NCI-H2171 (cell line): ENCODE measurements around the gene IGLON5.

Source experiments
- DNase-seq: peaks from one replicate; lab custom pipeline; 2025; lab: John Stamatoyannopoulos, UW

The IGLON5 gene

DNA sequence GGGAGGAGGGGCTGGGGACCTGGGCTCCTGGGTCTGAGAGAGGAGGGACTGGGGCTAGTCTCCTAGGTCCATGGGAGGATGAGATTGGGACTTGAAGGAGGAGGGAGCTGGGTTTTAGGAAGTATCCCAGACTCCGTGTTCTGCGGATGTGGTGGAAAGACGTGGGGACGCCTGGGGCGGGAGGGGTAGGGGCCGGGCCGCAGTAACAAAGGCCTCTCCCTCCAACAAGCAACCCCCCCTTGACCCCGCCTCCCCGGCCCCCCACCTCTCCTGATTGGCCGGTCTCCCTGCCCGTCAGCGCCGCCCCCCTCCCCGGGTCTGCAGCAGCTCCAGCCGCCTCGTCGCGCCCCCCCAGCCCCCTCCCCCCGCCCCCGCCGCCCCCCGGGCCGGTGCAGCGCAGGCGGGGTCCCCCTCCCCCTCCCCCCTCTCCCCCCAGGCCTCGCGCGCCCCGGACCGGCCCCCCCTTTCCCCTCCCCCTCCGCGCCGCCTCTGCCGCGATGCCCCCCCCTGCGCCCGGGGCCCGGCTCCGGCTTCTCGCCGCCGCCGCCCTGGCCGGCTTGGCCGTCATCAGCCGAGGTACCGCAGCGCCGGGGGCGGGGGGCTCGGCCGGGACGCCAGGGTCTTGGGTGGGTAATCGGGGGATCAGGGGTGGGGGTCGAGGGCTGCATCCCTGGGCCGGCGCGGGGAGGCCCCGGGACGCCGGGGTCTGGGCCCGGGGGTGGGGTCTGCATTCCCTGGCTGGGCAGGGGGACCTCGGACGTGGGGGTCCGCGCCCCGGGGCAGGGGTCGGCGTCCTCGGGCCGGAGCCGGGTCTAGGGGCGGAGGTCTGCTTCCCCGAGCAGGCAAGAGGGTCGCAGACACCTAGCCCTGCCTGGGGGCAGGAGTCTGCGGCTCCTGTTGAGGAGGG is at the start of gene IGLON5:
IGLON5 (plus strand) TSS at position 294 of the 907 bp plus-strand sequence; CDS start at position 498, 204 bp downstream.
- no peak for DNase-seq

- DNase-seq = no peak
Measured at GRCh38 chr19:51263808-51264207, 47.6 kb upstream of the IGLON5 start.

DNA sequence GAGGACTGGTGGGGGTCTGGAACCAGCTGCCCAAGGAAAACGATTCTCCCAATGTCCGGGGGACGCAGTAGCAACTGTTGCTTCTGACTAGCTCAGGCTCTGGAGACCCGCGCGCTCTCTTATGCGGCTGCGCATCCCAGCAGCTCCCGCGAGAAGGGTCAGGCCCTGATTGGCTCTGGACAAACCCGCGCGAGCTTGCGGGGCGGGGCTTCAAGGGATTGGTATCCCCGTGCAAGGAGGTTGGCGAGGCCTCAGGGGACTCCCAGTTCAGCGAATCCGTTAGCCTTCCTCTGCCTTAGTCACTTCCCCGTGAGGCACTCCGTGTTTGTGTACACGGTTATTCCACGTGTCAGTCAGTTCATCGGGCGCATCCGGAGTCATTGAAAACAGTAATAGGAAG is 40.4 kb upstream of the IGLON5 start:
- no peak for DNase-seq

GRCh38 chr19:51272183-51272810 is 39.1 kb upstream of the IGLON5 start:
- no peak for DNase-seq

DNA sequence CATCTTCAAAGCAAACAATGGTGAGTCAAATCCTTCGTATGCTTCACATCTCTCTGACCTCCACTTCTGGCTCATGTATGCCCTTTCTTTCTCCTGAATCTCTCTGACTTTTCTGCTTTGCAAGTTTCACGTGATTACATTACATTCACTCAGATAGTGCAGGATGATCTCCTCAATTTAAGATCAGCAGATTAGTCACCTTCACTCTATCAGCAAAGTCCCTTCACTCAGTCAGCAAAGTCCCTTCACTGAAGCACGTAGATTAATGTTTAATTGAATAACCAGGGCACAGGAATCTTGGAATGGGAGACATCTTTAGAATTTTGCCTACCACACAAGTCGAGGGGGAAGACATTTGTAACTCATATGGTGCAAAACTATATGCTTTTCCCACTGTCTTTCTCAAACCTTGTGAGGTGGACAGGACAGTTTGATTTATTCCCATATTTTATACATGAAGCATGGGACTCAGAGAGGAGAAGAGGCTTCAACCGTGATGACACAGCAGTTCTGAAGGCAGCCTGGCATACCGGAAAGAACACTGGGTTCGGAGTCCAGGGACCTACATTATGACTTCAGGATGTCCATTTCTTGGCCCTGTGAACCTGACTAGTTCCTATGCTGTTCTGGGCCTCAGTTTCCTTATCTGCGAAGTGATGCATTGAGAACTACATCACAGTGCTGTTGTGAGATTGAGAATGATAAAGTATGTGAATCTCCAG is 37.2 kb upstream of the IGLON5 start:
- no peak for DNase-seq

GRCh38 chr19:51277112-51277511 is 34.3 kb upstream of the IGLON5 start:
- no peak for DNase-seq

DNA sequence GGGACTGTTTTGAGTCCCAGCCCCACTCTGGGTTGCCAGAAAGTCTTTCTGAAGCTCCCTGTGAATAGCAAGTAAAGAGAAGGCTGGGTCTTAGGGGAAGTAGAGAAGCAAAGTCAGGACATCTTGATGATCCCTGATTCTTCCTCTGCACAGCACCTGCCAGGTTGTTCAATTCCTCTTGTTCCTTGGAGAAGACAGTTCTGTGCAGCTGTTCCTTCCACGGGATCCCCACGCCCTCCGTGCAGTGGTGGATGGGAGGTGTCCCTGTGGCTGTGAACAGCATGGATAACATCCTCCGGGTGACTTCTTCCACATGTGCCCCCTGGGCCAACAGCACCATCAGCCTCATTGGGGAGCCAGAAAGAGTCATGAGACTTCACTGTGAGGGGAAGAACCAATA is 29.1 kb upstream of the IGLON5 start:
- DNase-seq = no peak

GRCh38 chr19:51285682-51286081 is 25.8 kb upstream of the IGLON5 start:
- no peak for DNase-seq

GRCh38 chr19:51289635-51290034 is 21.8 kb upstream of the IGLON5 start:
- no peak for DNase-seq

DNA sequence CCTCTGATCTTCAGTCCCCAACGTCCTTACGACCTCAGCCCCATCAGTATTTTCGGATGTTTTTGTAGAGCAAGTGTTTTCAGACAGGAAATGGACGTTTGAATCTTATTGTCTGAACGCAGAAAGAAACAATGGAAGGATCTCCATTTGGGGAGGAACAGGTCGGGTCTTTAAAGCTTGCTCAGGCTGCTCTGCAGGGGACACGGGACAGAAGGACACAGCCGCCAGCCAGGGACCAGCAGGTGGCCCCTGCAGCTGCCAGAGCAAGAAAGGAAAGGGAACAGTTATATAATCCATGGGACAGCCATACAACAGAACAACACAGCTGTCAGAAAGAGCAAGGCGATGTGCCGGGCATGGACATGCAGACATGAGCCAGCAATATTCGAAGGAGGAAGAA is 18.5 kb upstream of the IGLON5 start:
- no peak for DNase-seq

DNA sequence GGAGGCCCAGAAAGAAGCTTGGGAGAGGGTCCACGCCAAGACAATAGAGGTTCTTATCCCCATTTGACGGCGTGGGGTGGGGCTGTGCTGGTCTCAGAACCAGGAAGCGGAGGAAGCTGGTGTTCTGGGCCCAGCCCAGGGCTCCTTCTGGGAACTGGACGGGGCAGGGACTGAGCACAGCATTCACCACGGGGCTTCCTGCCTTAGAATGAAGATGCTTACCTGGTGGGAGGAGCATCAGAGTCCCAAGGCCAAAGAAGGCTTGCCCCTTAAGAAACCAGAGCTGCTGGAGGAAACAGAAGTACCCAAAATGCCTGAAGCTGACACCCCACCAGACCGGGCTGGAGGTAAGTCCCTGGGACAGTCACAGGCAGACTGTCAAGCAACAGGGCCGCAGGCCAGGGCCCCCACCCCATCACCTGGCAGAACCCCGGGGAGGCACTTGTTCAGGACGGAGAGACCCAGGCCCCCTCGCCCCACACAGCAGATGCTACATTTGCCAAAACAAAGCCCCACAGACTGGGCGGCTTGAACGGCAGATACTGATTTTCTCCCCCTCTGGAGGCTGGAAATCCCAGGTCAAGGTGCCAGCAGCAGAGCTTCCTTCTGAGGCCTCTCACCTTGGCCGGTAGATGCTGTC is 17.8 kb upstream of the IGLON5 start:
- no peak for DNase-seq

DNA sequence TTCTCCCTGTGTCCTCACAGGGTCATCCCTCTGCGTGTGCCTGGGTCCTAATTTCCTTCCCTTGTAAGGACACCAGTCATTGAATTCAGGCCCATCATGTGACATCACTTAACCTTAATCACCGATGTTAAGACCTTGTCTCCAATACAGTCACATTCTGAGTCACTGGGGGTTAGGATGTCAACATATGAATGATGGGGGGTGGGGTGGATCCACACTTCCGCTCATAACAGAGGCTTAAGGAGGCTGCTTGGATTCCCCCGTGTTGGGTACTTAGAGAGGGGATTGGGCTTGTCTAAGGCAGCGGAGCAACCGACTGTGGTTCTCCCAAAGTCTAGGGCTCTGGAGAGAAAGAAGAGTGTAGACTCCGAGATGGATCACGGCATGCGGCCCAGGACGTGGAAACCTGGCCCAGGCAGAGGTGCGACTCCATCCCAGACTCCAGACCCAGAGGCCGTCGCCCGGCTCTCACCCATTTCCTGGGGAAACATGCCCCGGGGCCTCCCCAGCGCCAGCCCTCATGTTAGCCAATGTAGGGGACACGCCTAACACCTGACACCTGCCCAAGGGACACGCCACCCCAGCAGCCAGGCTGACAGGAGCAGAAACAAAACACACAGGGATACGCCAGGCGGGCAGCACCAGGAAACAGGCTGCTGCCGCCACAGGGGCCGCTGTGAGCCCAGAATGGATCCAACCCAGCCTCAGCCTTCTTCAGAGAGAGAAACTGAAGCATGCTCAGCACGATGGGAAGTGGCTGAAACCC is 17.1 kb upstream of the IGLON5 start:
- DNase-seq = no peak

- no peak for DNase-seq
Measured at GRCh38 chr19:51294977-51295375, 16.5 kb upstream of the IGLON5 start.

- DNase-seq = no peak
Measured at GRCh38 chr19:51295382-51296126, 15.9 kb upstream of the IGLON5 start.

GRCh38 chr19:51296336-51297093 is 14.9 kb upstream of the IGLON5 start:
- DNase-seq = no peak

- no peak for DNase-seq
Measured at GRCh38 chr19:51297406-51297805, 14.0 kb upstream of the IGLON5 start.

DNA sequence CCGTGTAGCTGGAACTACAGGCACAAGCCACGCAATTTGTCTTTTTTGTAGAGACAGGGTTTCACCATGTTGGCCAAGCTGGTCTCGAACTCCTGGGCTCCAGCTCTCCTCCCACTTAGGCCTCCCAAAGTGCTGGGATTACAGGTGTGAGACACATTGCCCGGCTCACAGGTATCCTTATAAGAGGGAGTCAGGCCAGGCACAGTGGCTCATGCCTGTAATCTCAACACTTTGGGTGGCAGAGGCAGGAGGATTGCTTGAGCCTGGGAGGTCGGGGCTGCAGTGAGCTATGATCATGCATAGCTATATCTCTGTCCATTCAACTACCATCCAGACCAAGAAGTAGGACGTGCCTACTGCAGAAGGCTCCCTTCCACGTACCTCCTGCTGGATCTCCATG is 10.2 kb upstream of the IGLON5 start:
- no peak for DNase-seq

- DNase-seq = no peak
Measured at GRCh38 chr19:51305479-51305878, 6.0 kb upstream of the IGLON5 start.

DNA sequence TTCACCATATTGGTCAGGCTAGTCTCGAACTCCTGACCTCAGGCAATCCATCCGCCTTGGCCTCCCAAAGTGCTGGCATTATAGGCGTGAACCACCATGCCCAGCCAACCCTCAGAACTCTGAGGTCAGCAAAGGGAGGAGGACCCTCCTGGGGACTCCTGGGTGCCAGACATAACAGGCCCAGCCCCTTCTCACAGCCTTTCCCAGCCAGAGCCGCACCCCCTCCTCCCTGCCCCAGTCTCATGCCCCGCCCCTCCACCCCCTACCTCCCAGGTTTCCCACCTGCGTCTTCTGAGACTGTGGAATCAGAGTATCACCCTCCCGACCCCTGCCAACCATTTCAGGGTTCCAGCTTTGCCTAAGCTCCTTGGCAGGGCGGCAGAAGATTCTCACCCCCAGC is 5.2 kb downstream of the IGLON5 start:
- no peak for DNase-seq

GRCh38 chr19:51317376-51317775 is 5.9 kb downstream of the IGLON5 start:
- DNase-seq = no peak
